NOMO-1 (cell line): Measurements from ENCODE around the gene HSPB2.
A peak's percentile ranks its signal among the peaks of the same experiment; 100 is the strongest.
"Not testable (repeated sequence)": the region's sequence is repeated elsewhere in the genome, so short reads cannot be mapped to it uniquely, and the experiment has no call there.

ENCODE experiments used
- DNase-seq, 2 experiments: peaks; one replicate each; lab custom pipeline; 2025; ENCODE audit not compliant: unreplicated experiment in 2 of 2; lab: John Stamatoyannopoulos, UW

HSPB2 gene

GRCh38 chr11:111913031-111913861 is 712 bp downstream of the HSPB2 start:
- DNase-seq = no peak

- DNase-seq = no peak
Measured at GRCh38 chr11:111913997-111914396, 1.5 kb downstream of the HSPB2 start.

- no peak for DNase-seq
Measured at GRCh38 chr11:111916768-111917167, 4.2 kb downstream of the HSPB2 start.

GRCh38 chr11:111917312-111917711 is 4.8 kb downstream of the HSPB2 start:
- DNase-seq = no peak

- DNase-seq = no peak
Measured at GRCh38 chr11:111917788-111918187, 5.3 kb downstream of the HSPB2 start.

GRCh38 chr11:111918390-111919256 is 6.1 kb downstream of the HSPB2 start, which contains the start of gene C11orf52:
Gene C11orf52, plus strand, starts transcription at chr11:111918913. Its CDS starts 60 bp downstream, at chr11:111918973.
- no peak for DNase-seq

- DNase-seq = no peak
Measured at GRCh38 chr11:111920908-111921307, 8.4 kb downstream of the HSPB2 start.

- DNase-seq = no peak
Measured at GRCh38 chr11:111921541-111922230, 9.2 kb downstream of the HSPB2 start.

GRCh38 chr11:111922803-111923202 is 10.3 kb downstream of the HSPB2 start:
- peak in 1 of 2 experiments; percentile 24 for DNase-seq

GRCh38 chr11:111923351-111923788 is 10.8 kb downstream of the HSPB2 start:
- DNase-seq = no peak

GRCh38 chr11:111923951-111924350 is 11.4 kb downstream of the HSPB2 start:
- no peak for DNase-seq

GRCh38 chr11:111925953-111926352 is 13.4 kb downstream of the HSPB2 start:
- DNase-seq = no peak

GRCh38 chr11:111926505-111927391 is 14.2 kb downstream of the HSPB2 start:
- DNase-seq = peak; percentile 95 to 98

GRCh38 chr11:111930472-111930871 is 17.9 kb downstream of the HSPB2 start:
- DNase-seq = no peak

- DNase-seq = no peak
Measured at GRCh38 chr11:111932611-111932950, 20.0 kb downstream of the HSPB2 start.

GRCh38 chr11:111933176-111933575 is 20.6 kb downstream of the HSPB2 start:
- DNase-seq = not testable (repeated sequence)

GRCh38 chr11:111933872-111934271 is 21.3 kb downstream of the HSPB2 start:
- peak; percentile 61 to 91 for DNase-seq

GRCh38 chr11:111934306-111934705 is 21.8 kb downstream of the HSPB2 start:
- DNase-seq = no peak

- DNase-seq = peak in 1 of 2 experiments; percentile 20
Measured at GRCh38 chr11:111935317-111936039, 22.9 kb downstream of the HSPB2 start.
